Activated CD8-positive, alpha-beta memory T cell treated with anti-CD3 and anti-CD28 coated beads, Interleukin-2, amount 10 ng/mL, durations not matched to agents 7 days and 5 days (primary cell): ENCODE data around the gene DVL1. TPM values are rescaled to one million over a fixed set of nuclear protein-coding genes. Genes with fewer than 3 reads are reported as not detected.

Experiments used
- ATAC-seq: fragments of 150-1000 bp; cut with Tn5 transposase; one replicate; pipeline ENCODE4 v1.10.0; 2021; ENCODE audit warnings: moderate library complexity
- CTCF ChIA-PET: fragments of 350-600 bp; sonication (Branson Sonifier 250); formaldehyde crosslinking; loops from one replicate; lab custom pipeline; 2021; ENCODE audit warnings: antibody characterized with exemption; lab: Charles Lee
- DNase-seq: peaks from one replicate; pipeline ENCODE4 v3.0.0-alpha.2; 2020
- H3K27ac Mint-ChIP-seq: one replicate; pipeline ENCODE4 v1.8.0; 2021; ENCODE audit warnings: mild to moderate bottlenecking, mixed read lengths
- H3K27me3 Mint-ChIP-seq: one replicate; pipeline ENCODE4 v1.8.0; 2021; ENCODE audit warnings: mixed read lengths
- H3K36me3 Mint-ChIP-seq: one replicate; pipeline ENCODE4 v1.8.0; 2021; ENCODE audit warnings: mild to moderate bottlenecking, mixed read lengths
- H3K4me1 Mint-ChIP-seq: one replicate; pipeline ENCODE4 v1.8.0; 2021; ENCODE audit warnings: mixed read lengths
- H3K4me3 Mint-ChIP-seq: one replicate; pipeline ENCODE4 v1.8.0; 2021; ENCODE audit warnings: mild to moderate bottlenecking, moderate library complexity, mixed read lengths
- H3K9me3 Mint-ChIP-seq: one replicate; pipeline ENCODE4 v1.8.0; 2022; ENCODE audit warnings: low read depth, mixed read lengths
- total RNA-seq, 2 experiments: library from RNA; stranded (reverse); gene quantifications; one replicate each; pipeline ENCODE4 v1.2.3, GENCODE V29; 2021

Gene DVL1
- total RNA-seq, 2 experiments from 2014 or later: 35.2 to 42.0 TPM

DNA sequence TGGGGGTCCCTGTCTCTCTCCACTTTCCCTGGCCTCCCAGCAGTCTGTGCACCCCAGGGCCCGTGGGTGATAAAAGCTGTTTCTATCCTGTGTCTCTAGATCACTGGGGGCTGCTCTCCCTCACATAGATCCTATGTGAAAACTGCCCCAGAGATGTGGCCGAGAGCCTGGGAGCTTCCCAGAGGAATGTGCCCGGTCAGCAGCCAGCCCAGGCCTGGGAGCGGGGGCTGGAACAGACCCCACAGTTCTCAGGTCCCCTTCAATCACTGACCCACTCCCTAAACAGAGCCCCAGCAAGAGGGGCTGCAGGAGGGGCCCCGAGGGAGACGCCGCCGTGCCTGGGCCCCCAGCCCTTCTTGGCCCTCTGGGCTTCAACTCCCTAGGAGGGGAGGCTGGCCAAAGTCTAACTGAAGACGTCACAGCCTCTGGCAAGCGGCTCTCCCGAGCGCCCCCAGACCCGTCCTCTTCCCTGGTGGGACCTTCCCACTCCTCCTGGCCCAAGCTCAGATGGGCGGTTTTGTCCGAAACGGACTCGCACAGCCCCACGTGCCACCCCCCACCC is 8.7 kb upstream of the DVL1 start:
- Mint-ChIP-seq H3K36me3 (no peaks in the 10 kb centered on the region), H3K4me1 (peaks cover 11% of the 10 kb centered on the region), H3K27ac (no peak overlapping the region), H3K27me3 (peaks cover 14% of the 10 kb centered on the region), H3K4me3 (no peak overlapping the region), H3K9me3 (no peaks in the 10 kb centered on the region)
- CTCF ChIA-PET: interaction anchor here (1.2 to 1.7 kb wide), 2 partner anchors 14 to 17 kb away, joined by 3 to 5 read pairs; partner anchors contain the start of gene AURKAIP1
- DNase-seq (no peak), ATAC-seq (no peak)

DNA sequence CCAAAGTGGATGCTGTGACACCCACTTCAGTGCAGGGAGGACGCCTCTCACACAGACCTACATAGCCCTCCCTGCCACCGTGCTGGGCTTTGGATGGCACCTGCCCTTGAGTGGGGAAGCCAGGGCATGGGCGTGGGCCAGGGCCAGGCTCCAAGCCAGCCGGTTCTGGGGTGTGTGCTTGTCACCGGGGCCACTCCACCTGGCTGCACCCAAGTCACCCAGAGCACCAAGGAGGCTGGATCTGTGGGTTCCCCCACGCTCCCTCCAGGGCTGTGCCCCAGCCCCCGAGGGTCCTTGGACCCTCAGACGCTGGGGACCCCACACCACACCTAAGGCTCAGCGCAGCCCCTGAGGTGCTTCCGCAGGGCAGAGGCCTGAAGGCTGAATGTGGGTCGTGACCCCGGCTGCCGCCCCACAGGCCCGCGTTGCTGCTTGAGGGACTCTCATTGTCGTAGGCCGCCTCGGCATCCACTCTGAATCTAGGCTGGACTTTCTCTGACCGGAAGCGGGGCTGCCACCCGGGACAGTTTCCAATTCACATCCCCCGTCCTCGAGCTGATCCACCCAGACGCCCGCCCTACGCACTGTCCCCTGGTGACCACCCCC is 7.7 kb upstream of the DVL1 start:
- no peak for DNase-seq
- Mint-ChIP-seq H3K36me3 (no peaks in the 10 kb centered on the region), H3K4me3 (no peak overlapping the region), H3K4me1 (peaks cover 15% of the 10 kb centered on the region), H3K27ac (no peak overlapping the region), H3K9me3 (no peaks in the 10 kb centered on the region), H3K27me3 (peaks cover 25% of the 10 kb centered on the region)
- ATAC-seq: no peak
- CTCF ChIA-PET: interaction anchor here (1.2 kb wide), 1 partner anchor 15 kb away, joined by 3 read pairs; no protein-coding TSS in a partner anchor

DNA sequence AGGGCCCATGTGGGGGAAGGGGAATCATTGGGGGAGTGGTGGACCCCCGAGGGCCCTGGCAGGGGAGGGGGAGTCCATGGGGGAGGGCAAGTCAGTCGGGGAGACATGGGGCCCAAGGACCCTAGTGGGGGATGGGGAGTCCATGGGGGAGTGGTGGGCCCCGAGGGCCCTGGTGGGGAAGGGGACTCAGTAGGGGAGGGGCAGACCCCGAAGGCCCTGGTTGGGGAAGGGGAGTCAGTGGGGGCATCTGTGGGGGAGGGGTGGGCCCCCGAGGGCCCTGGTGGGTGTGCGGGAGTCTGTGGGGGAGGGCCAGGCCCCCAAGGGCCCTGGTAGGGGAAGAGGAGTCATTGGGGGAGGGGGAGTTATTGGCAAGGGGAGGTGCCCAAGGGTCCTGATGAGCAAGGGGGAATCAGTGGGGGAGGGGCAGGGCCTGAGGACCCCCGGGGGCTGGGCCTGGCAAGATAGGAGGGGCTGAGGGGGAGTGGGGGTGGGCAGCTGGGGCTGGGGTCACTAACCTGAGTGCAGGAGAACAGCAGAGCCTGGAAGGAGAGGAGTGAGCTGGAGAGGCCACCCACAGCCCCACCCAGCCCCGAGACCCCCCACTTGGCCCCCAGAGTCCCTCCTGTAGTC is 7.1 kb upstream of the DVL1 start:
- DNase-seq (no peak), ATAC-seq (no peak)
- Mint-ChIP-seq H3K4me1 (peaks cover 15% of the 10 kb centered on the region), H3K4me3 (no peak overlapping the region), H3K27ac (no peak overlapping the region), H3K9me3 (no peaks in the 10 kb centered on the region), H3K36me3 (no peaks in the 10 kb centered on the region), H3K27me3 (peaks cover 25% of the 10 kb centered on the region)
- CTCF ChIA-PET: interaction anchor here (5.0 kb wide), 1 partner anchor 14 kb away, joined by 42 read pairs; no protein-coding TSS in a partner anchor

DNA sequence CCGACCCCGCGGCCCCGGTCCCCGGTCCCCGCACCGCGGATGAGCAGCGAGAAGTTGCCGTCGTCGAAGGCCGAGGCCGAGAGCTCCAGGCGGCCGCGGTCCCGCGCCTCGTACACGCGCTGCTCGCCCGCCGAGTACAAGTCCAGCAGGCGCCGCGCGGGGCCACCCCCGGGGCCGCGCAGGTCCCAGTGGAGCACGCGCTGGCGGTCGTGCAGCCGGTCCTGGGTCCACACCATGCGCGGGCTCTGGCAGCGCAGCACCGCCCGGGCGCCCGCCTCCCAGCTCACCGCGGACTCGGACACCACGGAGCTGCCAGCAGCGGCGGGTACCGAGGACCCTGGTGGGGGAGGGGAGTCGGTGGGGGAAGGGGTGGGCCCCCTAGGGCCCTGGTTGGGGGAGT is 6.2 kb upstream of the DVL1 start:
- DNase-seq: no peak
- Mint-ChIP-seq H3K9me3 (no peaks in the 10 kb centered on the region), H3K4me3 (no peak overlapping the region), H3K27ac (no peak overlapping the region), H3K4me1 (peaks cover 15% of the 10 kb centered on the region), H3K36me3 (no peaks in the 10 kb centered on the region), H3K27me3 (peaks cover 25% of the 10 kb centered on the region)
- CTCF ChIA-PET: interaction anchor here (5.0 kb wide), 1 partner anchor 15 kb away, joined by 42 read pairs; no protein-coding TSS in a partner anchor
- ATAC-seq: no peak

DNA sequence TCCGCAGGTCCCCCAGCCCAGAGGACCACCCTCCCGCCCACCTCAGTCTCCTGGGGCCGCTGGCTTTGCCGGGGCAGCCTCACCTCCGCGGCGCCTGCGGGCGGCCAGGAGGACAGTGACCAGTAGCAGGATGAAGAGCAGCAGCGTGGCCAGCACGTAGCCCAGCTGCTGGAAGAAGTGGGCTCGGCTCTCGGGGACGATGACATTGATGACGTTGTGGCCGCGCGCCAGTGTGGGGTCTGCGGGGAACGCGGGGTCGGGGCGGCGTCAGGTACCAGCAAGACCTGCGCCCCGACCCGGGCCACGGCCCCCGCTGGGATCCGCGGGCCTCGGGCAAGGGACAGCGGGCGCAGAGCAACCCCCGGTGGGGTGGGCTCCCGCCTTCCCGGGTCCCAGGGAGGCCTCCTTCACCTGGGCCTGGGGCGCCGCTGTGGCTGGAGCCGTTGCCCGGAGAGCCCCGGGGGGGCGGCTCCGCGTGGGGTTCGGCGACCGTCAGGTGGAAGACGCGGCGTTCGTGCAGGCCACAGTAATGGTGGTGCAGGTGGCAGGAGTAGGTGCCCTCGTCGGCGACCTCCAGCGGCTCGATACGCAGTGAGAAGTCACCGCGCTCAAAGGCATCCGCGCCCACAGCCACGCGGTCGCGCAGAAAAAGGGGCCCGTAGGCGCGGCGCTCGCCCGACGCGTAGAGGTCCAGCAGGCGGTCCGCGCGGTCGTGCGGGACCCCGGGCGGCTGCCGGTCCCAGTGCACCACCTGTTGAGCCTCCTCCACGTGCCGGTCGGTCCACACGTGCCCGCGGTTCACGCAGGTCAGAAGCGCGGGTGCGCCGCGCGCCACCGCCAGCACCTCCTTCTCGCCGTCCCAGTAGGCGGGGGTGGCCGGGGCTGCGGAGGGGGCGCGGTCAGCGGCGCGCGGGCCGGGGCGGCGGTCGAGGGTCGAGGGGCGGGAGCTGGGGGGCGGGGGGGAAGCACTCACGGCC is 5.3 kb upstream of the DVL1 start:
- ATAC-seq (no peak), DNase-seq (no peak)
- H3K27me3 Mint-ChIP-seq: peaks cover 25% of the 10 kb centered on the region
- no peak overlapping the region for H3K27ac Mint-ChIP-seq
- no peaks in the 10 kb centered on the region for H3K9me3 Mint-ChIP-seq
- peaks cover 15% of the 10 kb centered on the region for H3K4me1 Mint-ChIP-seq
- no peak overlapping the region for H3K4me3 Mint-ChIP-seq
- no peaks in the 10 kb centered on the region for H3K36me3 Mint-ChIP-seq
- CTCF ChIA-PET: interaction anchor here (5.0 kb wide), 1 partner anchor 16 kb away, joined by 42 read pairs; no protein-coding TSS in a partner anchor

DNA sequence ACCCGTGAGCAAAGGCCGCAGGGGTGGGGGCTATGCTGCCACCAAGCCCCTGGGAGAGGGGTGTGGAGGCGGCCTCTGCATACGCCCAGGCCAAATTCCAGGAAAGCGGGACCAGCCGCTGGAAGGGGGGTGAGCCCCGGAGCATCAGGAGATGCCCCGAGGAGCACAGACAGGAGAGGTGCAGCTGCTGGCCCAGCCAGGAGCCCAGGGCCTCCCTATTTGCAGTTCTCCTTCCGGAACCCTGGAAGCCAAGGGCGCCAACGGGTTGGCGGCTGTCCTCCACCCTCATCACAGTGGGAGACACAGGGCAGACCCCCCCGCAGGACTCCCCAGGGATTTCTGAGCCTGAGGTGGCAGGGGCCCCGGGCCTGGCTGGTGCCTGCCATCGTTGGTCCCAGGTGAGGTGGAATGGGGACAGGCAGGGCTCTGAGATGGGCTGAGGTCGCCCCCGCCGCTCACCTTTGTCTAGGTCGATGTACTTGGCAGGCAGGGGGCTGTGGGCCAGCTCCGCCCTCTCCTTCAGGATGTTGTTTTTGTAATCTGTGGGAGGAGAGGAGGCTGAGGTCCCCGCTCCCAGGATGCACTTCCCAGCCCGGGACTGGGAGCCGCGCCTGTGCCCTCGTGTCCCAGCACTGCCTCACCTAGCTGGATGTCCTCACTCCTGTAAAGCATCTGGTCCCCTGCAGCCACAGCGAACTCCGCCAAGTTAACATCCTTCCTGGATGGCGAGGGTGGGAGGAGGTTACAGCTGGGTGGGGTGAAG is 4.4 kb upstream of the DVL1 start:
- H3K4me1 Mint-ChIP-seq: peaks cover 7% of the 10 kb centered on the region
- ATAC-seq (no peak), DNase-seq (no peak)
- H3K27me3 Mint-ChIP-seq: peaks cover 25% of the 10 kb centered on the region
- H3K36me3 Mint-ChIP-seq: no peaks in the 10 kb centered on the region
- CTCF ChIA-PET: interaction anchor here (1.0 to 5.0 kb wide), 3 partner anchors 17 to 87 kb away, joined by 3 to 42 read pairs (median 3); partner anchors contain the start of gene CCNL2
- H3K27ac Mint-ChIP-seq: no peak overlapping the region
- no peaks in the 10 kb centered on the region for H3K9me3 Mint-ChIP-seq
- no peak overlapping the region for H3K4me3 Mint-ChIP-seq

DNA sequence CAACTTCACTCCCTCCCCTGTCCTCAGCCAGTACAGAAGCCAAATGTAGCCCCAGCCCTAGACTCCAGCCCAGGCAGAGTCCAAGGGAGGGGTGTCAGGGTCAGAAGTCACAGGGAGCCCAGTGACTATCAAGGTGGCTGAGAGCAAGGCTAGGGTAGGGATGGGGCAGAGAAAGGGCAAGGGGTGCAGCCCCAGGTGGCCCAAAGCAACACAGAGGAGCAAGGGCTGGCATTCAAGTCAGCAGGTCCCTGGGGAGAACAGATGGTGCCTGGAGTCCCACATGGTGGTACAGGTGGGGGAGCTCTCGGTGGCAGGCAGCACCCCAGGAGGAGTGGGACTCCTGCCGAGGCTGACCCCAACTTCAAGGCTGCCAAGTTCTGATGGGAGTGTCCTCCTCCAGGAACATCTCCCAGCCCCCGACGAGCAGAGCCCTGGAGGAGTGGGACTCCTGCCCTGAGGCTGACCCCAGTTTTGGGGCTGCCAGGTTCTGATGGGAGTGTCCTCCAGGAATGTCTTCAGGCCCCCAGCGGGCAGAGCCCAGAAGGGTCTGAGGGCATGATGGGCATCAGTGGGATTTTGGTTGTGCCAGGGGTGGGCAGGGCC is 3.7 kb upstream of the DVL1 start:
- no peak for ATAC-seq
- Mint-ChIP-seq H3K4me3 (no peak overlapping the region), H3K27me3 (peaks cover 25% of the 10 kb centered on the region), H3K4me1 (peaks cover 10% of the 10 kb centered on the region), H3K36me3 (no peaks in the 10 kb centered on the region), H3K27ac (no peak overlapping the region), H3K9me3 (no peaks in the 10 kb centered on the region)
- CTCF ChIA-PET: interaction anchor here (1.0 to 5.0 kb wide), 3 partner anchors 17 to 88 kb away, joined by 3 to 42 read pairs (median 3); partner anchors contain the start of gene CCNL2
- no peak for DNase-seq

DNA sequence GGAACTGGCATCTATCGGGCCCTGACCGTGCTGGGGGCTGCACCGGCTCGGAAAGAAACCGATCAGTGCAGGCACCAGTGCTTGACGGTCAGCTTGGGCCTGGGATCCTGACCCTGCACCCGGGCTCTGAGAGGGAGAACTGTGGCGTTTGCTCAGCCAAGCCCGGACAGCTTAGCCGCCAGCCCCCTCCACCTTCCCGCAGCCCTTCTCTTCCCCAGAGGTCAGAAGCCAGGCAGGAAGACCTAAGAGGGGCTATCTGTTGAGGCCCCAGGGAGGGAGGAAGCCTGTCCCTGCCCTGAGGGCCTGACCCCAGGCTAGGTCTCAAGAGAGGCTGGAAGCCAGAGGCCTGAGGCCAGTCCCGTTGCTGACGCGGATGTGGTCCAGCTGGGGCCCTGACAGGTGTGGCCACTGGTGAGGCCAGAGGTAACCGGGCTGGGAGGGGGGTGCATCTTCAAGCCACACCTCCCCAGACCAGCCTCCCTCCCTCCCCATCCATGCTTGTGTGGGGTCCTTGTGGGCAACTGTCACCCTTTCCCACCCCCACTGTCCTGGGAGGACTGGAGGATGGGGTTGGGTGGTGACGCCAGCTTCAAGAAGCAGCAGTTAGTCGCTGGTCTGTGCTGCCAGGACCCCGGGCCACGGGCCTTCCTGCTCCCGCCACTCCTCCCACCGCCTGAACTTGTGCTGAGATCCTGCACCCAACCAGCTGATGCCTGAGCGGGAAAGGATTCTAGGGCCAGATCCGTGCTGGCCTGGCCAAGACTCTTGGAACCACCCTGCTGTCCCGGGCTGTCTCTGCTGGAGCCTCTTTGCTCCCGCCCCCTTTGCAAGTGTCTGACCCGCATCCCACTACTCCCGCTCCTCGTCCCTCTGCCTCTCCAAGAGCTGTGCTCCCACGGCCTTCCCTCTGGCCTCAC is 2.6 kb upstream of the DVL1 start:
- ATAC-seq (no peak), DNase-seq (no peak)
- Mint-ChIP-seq H3K27ac (no peak overlapping the region), H3K4me3 (peak overlapping the region; percentile 37), H3K4me1 (peaks cover 19% of the 10 kb centered on the region), H3K9me3 (no peaks in the 10 kb centered on the region), H3K36me3 (no peaks in the 10 kb centered on the region), H3K27me3 (peaks cover 25% of the 10 kb centered on the region)
- CTCF ChIA-PET: interaction anchor here (1.7 to 5.0 kb wide), 2 partner anchors 19 to 89 kb away, joined by 3 to 42 read pairs; no protein-coding TSS in a partner anchor

DNA sequence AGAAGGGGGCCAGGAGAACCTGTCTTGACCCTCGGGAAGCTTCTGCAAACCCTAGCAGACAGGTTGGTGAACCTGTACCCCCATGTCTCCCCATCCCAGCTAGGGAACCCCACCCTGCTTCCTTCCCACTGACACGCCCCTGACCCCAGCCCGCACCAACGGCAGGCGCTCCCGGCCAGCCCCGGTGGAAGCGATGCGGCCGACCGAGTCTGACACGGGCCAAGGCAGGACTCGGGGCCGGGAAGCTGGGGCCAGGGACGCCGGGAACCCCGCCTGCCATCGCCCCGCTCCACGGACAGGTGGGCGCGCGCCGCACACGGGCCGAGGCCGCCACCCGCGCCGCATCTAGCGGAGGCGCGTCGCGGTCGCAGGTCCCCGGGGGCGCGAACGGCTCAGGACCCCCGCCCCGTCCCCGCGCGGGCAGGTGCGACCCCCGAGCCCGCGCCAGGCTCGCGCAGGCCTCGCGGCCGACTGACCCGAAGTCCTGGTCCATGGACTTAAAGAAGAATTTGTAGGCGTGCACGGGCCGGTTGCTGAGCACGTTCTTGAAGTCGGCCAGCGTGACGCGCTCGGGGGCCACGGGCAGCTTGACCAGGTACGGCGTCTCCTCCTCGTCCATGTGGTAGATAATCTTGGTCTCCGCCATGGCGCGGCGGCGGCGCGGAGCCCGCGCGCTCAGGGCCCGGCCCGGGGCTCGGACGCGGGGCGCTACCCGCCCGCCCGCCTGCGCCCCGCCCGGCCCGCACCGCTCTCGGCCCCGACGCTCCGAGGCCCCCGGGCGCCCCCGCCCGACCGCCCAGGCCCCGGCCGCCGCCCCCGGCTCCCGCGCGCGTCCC is 580 bp downstream of the DVL1 start:
- Mint-ChIP-seq H3K9me3 (no peaks in the 10 kb centered on the region), H3K4me3 (peak overlapping the region; percentile 71), H3K27me3 (peaks cover 18% of the 10 kb centered on the region), H3K27ac (peak overlapping the region; percentile 24), H3K4me1 (peaks cover 23% of the 10 kb centered on the region), H3K36me3 (no peaks in the 10 kb centered on the region)
- DNase-seq (no peak), ATAC-seq (peak; percentile 50)
- CTCF ChIA-PET: interaction anchor here (1.0 to 1.9 kb wide), 7 partner anchors 23 to 227 kb away, joined by 3 to 16 read pairs (median 6); partner anchors contain the start of genes AURKAIP1 and CCNL2

DNA sequence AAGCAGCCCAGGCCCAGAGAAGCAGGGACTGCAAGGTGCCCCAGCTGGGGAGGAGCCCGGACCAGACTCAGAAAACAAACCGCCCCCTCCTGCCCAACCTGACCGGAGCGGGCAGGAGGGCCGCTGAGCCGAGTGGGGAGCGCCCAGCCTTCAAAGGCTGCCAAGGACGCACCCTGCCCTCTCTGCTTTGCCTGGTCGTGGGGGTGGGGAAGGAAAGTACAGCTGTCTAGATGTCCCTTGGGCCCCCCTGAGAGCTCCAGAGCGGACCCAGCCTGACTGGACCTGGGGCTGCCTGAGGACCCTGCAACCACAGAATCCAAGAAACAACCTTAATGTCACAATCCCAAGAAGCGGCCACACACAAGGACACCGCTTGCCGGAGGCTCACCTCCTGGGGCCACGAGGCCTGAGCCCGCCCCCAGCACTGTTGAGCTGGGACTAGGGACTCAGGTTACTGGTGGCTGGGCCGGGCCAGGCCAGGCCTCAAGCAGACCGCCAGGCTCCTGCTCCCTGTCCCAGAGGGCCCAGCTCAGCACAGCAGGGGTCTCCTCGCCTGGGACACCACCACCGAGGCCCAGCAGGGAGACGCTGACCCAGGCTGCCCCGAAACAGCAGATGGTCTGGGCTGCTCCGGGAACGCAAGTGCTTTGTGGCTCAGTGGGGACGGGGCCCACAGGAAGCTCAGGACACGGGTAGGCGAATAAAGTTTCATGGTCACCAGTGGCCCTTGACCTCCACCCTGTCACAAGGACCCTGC is 1.4 kb downstream of the DVL1 start:
- Mint-ChIP-seq H3K27ac (no peak overlapping the region), H3K36me3 (no peaks in the 10 kb centered on the region)

More for the DNA sequence above, 1.4 kb downstream of the DVL1 start:
- Mint-ChIP-seq H3K9me3 (no peaks in the 10 kb centered on the region), H3K27me3 (peaks cover 10% of the 10 kb centered on the region), H3K4me1 (peaks cover 23% of the 10 kb centered on the region), H3K4me3 (peak overlapping the region; percentile 71)
- ATAC-seq: no peak
- CTCF ChIA-PET: interaction anchor here (1.0 to 1.9 kb wide), 7 partner anchors 23 to 226 kb away, joined by 3 to 16 read pairs (median 6); partner anchors contain the start of genes AURKAIP1 and CCNL2
- no peak for DNase-seq
